Fibroblast of peridontal ligament (primary cell): ENCODE measurements around the gene PLEKHA5.
A peak's percentile ranks its signal among the peaks of the same experiment; 100 is the strongest.
"Not testable (repeated sequence)": the region's sequence is repeated elsewhere in the genome, so short reads cannot be mapped to it uniquely, and the experiment has no call there.

Source experiments
- DNase-seq: peaks from one replicate; pipeline ENCODE4 v3.0.0-alpha.2; 2010; ENCODE audit errors: extremely low read depth

PLEKHA5 gene

GRCh38 chr12:19166387-19166786 lies 36.9 kb downstream of the PLEKHA5 start:
- no peak for DNase-seq

- no peak for DNase-seq
These were observed 37.4 kb downstream of the PLEKHA5 start for GRCh38 chr12:19166956-19167355.

GRCh38 chr12:19167708-19168107 lies 38.2 kb downstream of the PLEKHA5 start:
- DNase-seq, result no peak

DNA sequence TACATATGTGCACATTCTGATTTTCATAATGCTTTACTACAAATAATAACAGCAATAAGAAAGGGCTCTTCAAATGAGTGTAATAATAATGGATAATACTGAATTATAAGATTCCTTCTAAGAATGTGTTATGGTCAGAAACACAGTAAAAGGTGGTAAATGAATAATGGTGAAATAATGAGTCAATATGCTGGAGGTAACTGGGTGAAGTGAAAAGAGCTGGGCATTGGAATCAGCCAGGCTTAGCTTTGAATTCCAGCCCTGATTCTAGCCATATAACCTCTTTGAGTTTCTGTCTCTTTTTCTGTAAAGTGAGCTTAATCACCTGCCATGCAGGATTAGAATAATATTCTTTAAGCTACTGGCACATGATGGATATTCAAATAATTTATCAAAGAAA lies 39.1 kb downstream of the PLEKHA5 start:
- DNase-seq, result no peak

GRCh38 chr12:19169222-19169621 lies 39.7 kb downstream of the PLEKHA5 start:
- DNase-seq, result no peak

GRCh38 chr12:19170286-19170685 lies 40.8 kb downstream of the PLEKHA5 start:
- DNase-seq, result not testable (repeated sequence)

- DNase-seq, result no peak
These were observed 42.2 kb downstream of the PLEKHA5 start for GRCh38 chr12:19171731-19172130.

GRCh38 chr12:19177754-19178153 lies 48.2 kb downstream of the PLEKHA5 start:
- peak; percentile 51 for DNase-seq

GRCh38 chr12:19179986-19180385 lies 50.5 kb downstream of the PLEKHA5 start:
- DNase-seq, result no peak

DNA sequence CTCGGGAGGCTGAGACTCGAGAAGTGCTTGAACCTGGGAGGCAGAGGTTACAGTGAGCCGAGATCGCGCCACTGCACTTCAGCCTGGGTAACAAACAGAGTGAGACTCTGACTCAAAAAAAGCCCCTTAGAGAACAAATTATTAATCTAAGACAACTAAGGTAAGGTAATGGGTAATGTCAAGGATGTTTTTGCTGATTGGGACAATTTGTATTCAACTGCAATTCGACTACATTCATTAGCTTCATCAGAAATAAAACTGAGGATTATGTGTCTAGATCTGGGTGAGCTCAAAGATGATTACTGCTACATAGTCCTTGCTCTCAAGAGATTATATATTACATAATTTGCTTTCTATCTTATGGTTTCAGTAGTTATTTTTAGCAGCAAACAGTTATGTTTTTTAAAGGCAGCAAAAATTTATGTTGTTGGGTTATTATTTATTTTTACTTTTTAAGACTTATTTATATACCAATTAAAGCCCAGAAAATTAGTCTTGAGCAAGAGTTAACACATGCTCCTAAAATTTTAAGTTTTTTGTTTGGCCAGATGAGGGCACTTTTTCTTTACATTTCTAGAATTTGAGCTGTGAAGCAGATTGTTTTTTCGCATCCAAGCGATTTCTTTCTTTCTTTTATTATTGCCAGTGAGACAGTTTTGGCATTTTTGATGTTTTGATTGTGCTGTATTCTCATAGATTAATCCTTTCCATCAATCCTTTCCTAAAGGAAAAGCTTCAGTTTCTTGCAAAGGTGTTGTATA lies 52.3 kb downstream of the PLEKHA5 start:
- DNase-seq, result peak; percentile 56

DNA sequence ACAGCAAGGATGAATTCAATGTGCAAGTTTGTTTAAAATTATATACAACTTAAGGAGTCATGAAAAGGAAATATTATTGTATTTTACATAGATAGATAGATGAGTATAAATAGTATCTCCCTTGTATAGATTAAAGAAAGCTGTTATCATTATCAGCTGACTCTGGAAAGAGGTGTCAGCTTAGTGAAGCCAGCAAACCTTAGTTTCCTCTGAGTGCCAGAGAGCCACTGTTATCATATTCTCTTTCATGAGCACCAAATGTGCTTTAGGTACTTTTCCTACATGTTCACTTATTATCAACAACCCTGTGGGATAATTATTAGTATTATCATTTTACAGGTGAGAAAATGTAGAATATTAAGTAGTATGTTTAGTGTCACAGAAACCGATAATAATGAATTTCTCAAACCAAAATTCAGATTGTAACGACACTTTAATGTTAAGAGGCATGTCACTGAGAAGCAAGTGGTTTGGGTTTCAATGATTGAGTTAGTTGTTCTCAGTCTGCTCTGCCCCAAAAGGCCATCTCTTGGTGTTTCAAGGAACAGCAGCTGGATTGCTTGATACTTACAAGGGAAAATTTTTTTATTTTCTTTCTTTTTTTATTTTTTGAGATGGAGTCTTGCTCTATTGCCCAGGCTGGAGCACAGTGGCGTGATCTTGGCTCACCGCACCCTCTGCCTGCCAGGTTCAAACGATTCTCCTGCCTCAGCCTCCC lies 53.7 kb downstream of the PLEKHA5 start:
- peak; percentile 61 for DNase-seq

DNA sequence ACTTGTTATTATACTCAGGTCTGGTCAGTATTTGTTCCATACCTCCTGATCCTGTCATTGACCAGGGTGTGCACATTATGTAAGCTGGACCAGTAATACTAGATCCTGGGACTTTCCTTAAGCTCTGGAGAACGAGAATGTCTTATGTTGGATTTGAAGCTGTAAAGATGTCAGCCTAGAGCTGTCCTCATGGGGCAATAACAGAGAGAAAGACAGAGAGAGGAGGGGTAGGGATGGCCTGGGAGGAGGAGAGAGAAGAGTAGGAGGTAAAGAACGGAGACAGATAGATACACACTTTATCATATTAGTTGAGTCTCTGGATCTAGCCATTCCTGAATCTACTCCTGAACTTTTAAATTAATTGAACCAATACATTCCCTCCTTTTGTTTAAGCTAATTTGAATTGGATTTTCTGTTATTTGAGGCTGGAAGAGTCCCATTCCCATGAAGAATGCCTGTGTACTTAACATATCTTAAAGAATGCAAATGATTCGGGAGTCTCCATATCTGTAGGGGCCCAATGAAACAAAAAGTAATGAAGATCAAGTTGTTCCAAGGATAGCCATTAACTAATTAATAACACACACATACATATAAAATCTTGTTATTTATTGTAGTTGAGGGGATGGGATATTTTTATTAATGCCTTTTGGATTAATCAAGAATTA lies 55.9 kb downstream of the PLEKHA5 start:
- DNase-seq, result no peak

GRCh38 chr12:19186722-19187661 lies 57.5 kb downstream of the PLEKHA5 start:
- peak; percentile 85 for DNase-seq

- no peak for DNase-seq
These were observed 60.0 kb downstream of the PLEKHA5 start for GRCh38 chr12:19189522-19189921.

DNA sequence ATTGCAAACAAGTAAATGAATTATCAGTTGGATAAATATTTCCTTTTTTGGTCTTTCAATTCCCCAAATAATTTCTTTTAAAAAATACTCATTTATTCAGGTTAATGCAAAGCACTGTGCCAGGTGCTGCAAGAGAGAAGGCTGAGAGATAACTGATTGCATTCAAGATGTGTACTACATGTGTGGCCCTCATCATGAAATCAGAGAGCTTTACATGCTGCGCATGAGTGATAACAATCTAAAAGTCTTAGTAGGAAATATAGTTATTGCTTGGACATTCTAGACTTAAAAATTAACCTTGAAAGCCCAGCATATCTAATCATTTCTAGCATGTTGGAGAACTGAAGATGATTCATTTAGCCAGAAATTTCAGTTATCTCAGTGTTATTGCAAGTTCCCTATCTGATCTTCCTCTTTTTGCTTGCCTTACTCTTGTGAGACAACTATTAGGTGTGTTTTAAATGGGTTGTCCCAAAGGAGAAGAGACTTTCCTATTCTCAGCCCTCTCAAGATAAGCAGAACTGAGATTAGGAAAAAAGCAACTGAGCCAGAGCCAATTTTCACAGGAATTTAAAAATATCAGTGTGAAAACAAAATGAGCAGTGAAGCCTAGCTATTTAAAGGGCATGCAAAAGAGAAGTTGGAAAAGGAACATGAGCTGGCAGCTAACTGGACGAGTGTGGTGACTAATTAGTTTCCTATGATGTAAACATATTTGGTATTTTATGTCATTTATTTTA lies 60.9 kb downstream of the PLEKHA5 start:
- peak; percentile 60 for DNase-seq

DNA sequence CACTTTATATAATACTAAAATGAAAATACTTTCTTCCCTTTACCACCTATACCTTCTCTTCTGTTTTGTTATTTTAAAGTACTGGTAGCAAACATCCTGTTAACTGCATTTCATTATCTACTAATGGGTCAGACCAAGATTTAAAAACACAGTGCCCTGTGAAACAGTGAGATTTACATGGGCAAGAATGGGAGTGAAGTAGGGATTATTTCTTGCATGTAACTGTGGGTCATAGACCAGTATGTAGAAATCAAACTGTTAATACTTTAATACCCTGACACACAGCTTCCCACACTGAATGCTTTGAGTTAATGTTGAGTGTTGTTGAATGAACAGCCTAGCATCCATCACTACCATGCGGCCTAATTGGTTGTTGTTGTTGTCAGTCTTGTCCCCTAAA lies 61.6 kb downstream of the PLEKHA5 start:
- no peak for DNase-seq

DNA sequence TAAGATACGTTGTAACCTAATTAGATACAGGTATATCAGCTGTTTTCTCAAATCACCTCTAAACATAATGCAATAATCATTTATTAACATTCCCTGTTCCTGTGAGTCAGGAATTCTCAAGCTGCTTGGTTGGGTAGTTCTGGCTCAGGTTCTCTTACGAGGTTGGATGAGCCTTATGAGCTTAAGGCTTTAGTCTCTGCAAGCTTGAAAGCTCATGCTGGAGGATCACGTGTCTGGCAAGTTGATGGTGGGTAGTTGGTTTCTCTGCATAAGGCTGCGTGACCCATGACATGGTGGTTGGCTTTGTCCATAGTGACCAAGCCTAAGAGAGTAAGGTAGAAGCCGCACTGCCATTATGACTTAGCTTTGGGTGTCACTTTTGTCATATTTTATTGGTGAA lies 62.0 kb downstream of the PLEKHA5 start:
- no peak for DNase-seq

- DNase-seq, result no peak
These were observed 63.2 kb downstream of the PLEKHA5 start for GRCh38 chr12:19192710-19193109.

- no peak for DNase-seq
These were observed 65.4 kb downstream of the PLEKHA5 start for GRCh38 chr12:19194963-19195362.

DNA sequence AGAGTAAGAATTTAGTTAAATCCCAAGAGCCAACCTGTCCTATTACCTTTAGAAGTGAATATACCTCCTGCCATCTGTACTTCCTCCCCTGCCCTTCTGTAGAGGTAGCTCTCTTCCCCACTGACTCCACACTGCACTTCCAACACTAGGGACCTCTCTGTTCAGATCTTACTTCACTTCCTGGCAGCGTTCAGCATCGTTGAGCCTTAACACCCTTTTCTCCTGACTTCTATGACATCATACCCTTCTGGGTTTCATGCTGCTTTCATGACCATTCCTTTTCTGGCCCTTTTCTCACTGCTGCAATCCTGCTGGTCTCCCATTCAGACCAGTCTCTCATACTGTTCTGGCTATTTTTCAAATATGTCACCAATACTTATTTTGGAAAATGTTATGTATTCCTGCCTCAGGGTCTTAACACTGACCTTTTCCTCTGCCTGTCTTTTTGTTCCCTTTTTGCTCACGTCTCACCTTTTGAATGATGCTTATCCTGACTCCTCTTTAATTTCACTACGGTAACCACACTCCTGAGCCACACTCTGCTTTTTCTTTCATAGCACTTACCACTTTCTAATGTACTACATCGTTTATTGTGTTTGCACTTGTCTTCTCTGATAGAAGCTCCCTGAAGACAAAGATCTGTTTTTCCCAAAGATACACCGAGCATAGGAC lies 67.6 kb downstream of the PLEKHA5 start:
- DNase-seq, result peak; percentile 29
